Fibroblast of peridontal ligament (primary cell): ENCODE measurements around the gene PKNOX2.
A peak's percentile ranks its signal among the peaks of the same experiment; 100 is the strongest.

Experiments used
- DNase-seq: peaks from one replicate; pipeline ENCODE4 v3.0.0-alpha.2; 2010; ENCODE audit errors: extremely low read depth

The PKNOX2 gene

DNA sequence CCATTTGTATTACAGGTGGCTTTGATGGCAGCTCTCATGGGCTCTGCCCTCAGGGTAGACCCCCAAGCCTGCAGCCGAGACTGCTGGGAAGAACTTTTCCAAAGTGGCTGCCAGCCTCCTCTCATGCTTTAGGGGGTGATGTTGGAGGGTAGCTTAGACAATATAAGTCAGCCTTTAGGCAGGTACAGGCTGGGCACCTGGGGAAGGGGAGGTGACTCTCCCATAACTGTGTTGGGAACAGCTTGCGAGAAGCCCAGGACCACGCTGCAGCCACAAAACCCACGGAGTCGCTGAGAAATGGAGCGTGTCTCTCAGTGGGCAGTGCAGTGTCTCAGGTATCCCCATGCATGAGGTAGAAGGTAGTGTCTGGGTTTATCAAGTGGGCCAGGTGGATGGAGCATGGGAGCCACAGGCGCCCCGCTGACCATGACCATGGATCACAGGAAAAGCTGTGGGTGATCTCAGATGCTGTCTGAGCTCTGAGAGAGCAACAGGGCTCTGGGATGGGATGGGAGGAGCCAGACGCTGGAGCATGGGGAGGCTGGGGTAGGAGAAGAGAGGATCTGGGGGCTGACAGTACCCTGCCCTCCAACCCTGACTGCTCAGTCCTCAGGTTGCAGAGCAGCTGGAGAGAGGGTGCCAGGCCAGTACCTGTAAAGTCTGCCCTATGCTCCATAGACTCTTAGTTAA, 216.3 kb downstream of the PKNOX2 start:
- DNase-seq = no peak

DNA sequence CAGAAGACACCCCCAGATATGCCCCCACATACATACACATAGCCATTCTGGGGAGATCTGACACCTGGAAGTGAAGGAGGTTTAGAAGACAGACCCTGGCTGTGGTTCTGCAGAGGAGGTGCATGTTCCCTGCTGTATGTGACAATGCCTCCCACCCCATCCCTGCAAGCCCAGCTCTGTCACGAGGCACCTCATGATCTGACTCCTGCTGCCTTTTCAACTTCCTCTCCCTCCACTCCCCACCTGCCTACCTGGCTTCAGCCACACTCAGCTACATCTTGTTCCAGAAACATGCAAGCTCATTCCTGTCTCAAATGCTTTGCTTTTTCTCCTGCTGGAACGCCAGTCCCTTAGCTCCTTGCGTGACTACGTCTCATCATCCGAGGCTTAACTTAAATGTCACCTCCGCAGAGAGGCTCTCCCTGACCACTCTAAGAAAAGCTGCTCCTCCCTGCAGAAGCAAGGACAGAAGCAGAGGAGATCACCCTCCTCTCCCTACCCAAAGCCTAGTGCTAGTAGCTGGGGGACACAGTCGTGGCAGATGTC, 217.0 kb downstream of the PKNOX2 start:
- no peak for DNase-seq

GRCh38 chr11:125382314-125382791, 217.8 kb downstream of the PKNOX2 start:
- DNase-seq = no peak

GRCh38 chr11:125382822-125383221, 218.3 kb downstream of the PKNOX2 start:
- no peak for DNase-seq

DNA sequence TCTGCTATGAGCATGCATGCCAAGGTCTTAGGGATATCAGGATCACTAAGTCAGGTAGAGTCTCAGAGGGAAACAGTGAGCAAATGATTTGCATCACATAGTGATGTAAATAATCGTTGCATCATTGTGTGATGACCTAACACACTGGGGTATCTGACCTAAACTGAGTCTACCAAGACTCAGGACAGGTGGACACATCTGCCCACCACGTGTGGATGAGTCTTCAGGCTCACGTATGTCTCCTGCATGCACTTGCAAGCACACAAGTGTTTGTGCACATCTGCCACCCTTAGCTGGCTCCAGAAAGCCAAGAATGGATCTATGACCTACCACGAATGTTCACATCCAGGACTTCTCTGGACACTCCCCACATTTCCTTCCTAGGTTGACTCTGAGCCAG, 220.3 kb downstream of the PKNOX2 start:
- DNase-seq = no peak

DNA sequence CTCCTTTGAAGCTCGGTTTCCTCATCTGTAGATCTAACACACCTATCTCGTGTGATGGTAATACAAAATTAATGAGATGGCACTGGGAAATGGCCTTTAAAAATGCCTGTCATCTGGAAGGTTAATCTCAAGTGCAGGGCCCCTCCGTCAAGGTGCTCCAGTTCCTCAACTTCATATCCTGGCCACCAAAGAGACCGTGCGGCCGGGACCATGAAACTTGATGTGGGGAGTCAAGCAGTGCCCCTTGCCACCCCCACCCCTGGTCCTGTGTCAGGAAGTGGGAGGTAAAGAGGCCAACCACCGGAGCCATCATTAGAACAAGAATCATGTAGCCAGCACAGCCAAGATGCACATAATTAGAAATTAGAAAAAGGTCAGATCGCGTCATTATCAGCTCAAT, 223.3 kb downstream of the PKNOX2 start:
- DNase-seq = no peak

DNA sequence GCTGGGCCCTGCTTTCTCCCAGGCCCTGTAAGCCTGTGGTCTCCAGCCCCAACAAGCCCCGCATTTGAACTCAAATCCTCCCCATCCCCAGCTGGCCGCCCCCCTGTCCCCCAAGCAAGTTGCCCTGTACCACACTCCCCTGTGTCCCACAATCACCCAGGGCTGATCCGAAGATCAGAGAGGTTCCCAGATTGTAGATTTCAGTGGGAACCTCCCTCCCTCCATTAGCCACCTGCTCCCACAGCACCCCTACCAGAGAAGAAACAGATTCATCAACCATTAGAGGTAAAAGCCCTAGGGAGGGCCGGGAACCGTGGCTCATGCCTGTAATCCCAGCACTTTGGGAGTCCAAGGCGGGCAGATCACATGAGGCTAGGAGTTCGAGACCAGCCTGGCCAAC, 224.1 kb downstream of the PKNOX2 start:
- no peak for DNase-seq

GRCh38 chr11:125389339-125390166, 225.0 kb downstream of the PKNOX2 start:
- DNase-seq = no peak

- DNase-seq = peak; percentile 69
These were observed 226.4 kb downstream of the PKNOX2 start for GRCh38 chr11:125390946-125391345.

DNA sequence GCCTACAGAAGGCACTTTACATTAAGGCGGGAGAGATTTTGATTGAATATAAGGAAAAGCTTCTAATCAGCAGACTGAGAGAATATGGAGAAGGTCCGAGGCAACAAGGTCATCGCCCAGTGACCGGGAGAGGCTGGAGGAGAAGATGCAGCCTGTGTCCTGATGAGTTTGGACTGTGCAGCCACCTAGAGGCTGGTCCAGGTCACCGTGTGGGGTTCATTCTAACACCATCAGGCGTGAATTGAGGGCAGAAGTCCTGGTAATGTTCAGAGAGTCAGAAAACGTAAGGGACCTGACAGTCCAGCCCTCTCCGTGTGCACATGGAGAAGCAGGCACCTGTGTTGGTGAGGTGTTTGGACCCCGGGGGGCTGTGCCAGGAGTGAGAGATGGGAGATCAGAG, 228.8 kb downstream of the PKNOX2 start:
- DNase-seq = no peak

DNA sequence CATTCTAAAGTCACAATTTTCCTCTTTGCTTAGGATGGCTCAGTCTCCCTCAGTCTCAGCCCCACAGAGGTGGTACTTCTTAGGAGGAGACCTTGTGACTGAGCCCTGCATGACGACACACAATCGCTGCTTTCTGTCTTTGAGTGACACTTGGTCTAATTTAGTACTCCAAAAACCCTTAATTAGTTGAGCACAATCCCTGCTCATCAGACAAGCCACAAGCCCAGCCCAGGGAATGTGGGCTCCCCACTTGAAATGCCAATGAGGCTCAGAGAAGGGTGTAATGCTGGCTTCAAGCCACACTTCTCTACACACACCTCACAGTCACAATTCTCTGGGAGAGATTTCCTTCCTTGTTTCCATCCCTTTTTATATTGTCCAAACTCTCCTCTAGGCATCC, 229.7 kb downstream of the PKNOX2 start:
- DNase-seq = no peak

GRCh38 chr11:125397421-125397820, 232.9 kb downstream of the PKNOX2 start:
- no peak for DNase-seq

GRCh38 chr11:125398475-125398874, 233.9 kb downstream of the PKNOX2 start:
- no peak for DNase-seq

- no peak for DNase-seq
These were observed 234.6 kb downstream of the PKNOX2 start for GRCh38 chr11:125398994-125399640.

GRCh38 chr11:125399945-125400344, 235.4 kb downstream of the PKNOX2 start:
- no peak for DNase-seq

- DNase-seq = no peak
These were observed 236.7 kb downstream of the PKNOX2 start for GRCh38 chr11:125401235-125401634.

- peak; percentile 18 for DNase-seq
These were observed 237.2 kb downstream of the PKNOX2 start for GRCh38 chr11:125401746-125402145.

GRCh38 chr11:125402435-125402834, 237.9 kb downstream of the PKNOX2 start:
- no peak for DNase-seq

DNA sequence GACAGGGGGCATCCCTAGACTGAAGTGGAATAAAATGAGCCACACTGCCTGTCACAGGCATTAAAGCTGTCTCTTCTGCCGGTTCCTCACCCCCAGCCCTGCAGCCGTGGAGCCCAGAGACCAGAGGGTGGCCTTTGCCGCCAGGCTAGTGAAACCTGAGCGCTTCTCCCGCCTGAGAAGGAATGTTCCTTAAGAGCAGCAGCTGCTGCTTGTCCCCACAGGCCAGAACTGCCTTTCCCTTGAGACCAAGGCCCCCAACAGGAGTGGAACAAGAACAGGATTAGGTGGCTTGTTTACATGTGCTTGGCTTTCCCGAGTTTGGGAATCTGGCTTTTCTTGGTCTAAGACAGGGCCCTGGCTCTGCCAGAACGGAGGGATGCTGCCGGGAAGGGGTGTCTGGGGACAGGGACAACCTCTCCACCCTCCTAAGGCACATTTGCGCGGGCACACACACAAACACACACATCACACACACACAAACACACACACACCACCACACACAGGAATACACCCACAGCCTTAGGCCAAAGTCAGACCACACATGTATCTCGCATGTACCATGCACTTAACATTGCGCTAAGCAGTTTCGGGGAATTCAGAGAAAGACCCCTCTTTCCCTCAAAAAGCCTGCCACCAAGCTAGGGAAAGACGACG, 239.7 kb downstream of the PKNOX2 start:
- no peak for DNase-seq

- DNase-seq = peak; percentile 35
These were observed 240.6 kb downstream of the PKNOX2 start for GRCh38 chr11:125404811-125405790.

DNA sequence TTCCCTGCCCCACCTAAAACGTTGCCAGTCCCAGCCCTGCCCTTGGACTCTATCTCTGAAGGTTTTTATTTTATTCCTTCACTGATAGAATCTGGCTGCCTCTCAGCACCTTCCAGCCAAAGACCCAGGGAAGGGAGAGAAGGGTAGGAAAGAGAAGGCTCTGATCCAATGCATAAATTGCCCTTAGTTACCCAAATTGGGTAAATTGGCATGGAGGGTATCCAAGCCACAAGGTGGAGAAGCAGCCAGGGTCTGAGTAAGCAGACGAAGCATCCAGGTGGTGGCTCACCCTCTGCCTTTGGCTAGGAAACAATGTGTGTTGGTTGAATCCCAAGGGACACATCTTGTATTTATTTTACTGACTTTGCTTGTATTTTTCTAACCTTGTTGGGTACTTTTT, 242.5 kb downstream of the PKNOX2 start:
- DNase-seq = no peak
